ENCODE measurements around the gene RPS4Y2.

RPS4Y2 gene

DNA sequence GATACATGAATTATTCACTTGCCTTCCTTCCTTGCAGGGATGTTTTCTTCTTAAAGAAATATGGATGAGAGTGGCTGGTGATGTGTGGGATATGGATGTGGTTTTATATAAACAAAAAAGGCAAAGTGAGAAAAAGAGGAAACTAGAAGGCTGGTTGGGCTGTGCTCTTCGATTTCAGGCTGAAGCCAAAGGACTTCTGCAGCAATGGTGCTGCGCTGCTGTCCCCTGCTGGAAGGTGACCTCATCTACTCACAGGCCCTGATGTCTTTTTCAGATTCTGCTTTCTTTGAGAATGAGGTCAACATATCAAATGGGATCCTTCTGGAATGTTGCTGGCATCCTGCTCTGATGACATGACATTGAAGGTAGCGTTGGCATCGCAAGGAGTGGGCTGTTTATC lies 15.3 kb upstream of the RPS4Y2 start:
- Histone ChIP-seq H3K4me3 (ENCODE audit: low read depth in 1 of 2, low read length in 1 of 2) (no peak overlapping the region), H3K9me3 (no peaks in the 10 kb centered on the region), H3K27me3 (no peaks in the 10 kb centered on the region), H3K27ac (no peak overlapping the region), H3K4me1 (ENCODE audit: control insufficient read depth in 1 of 2, insufficient read depth in 1 of 2, low read depth in 1 of 2, low read length in 1 of 2) (no peaks in the 10 kb centered on the region), H3K36me3 (no peaks in the 10 kb centered on the region)
- TF ChIP-seq CTCF (IDR thresholded peaks at IDR 0.05): no peak

- Histone ChIP-seq H3K36me3 (no peaks in the 10 kb centered on the region), H3K4me1 (ENCODE audit: control insufficient read depth in 1 of 2, insufficient read depth in 1 of 2, low read depth in 1 of 2, low read length in 1 of 2) (no peaks in the 10 kb centered on the region), H3K4me3 (ENCODE audit: low read depth in 1 of 2, low read length in 1 of 2) (no peak overlapping the region), H3K9me3 (no peaks in the 10 kb centered on the region), H3K27ac (no peak overlapping the region), H3K27me3 (no peaks in the 10 kb centered on the region)
- no peak for TF ChIP-seq CTCF (IDR thresholded peaks at IDR 0.05)
Measured at GRCh38 chrY:20745060-20745459, 10.8 kb upstream of the RPS4Y2 start.

DNA sequence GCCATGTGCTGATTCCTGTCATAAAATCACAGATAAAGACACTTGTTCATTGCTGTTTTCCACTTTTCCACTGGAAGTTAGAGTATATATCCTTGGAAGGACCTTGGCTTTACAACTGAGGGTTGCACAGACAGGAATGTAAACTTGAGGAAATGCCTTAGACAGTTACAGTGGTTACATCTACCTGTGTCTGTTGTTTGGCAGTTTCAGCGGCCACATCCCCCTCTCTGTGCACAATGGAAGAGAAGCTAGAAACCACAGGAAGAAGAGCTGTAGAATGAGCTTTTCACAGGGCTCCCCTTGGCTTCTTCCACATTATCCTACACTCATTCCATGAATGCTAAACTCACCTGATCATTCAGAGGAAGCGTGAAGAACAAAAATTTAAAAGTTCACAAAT lies 9.0 kb upstream of the RPS4Y2 start:
- Histone ChIP-seq H3K36me3 (no peaks in the 10 kb centered on the region), H3K9me3 (no peaks in the 10 kb centered on the region), H3K27ac (no peak overlapping the region), H3K4me3 (ENCODE audit: low read depth in 1 of 2, low read length in 1 of 2) (no peak overlapping the region), H3K4me1 (ENCODE audit: control insufficient read depth in 1 of 2, insufficient read depth in 1 of 2, low read depth in 1 of 2, low read length in 1 of 2) (no peaks in the 10 kb centered on the region), H3K27me3 (no peaks in the 10 kb centered on the region)
- TF ChIP-seq CTCF (IDR thresholded peaks at IDR 0.05): no peak

DNA sequence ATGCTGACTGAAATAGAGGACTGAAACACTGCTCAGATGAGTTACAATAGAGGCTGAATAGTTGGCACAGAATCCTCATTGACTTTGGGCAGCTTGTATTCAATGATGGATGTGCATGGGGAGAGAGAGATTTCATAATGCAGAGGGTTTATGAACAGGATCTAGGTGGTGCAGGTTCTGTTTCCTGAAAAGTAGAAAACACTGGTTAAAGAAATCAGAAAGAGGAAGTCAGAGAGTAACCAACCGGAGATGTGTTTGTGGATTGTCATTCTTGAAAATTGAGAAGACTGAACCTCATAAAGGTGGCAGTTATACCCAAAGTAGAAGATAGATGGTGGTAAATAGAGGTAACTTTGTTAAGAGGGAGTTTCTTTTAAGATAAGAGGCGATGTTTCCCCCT lies 8.0 kb downstream of the RPS4Y2 start:
- no peak for TF ChIP-seq CTCF (IDR thresholded peaks at IDR 0.05)
- H3K27ac ChIP-seq: peak overlapping the region; percentile 78
- H3K4me1 ChIP-seq (ENCODE audit: control insufficient read depth in 1 of 2, insufficient read depth in 1 of 2, low read depth in 1 of 2, low read length in 1 of 2): peaks cover 0 to 23% of the 10 kb centered on the region in 2 experiments
- H3K27me3 ChIP-seq: no peaks in the 10 kb centered on the region
- H3K4me3 ChIP-seq (ENCODE audit: low read depth in 1 of 2, low read length in 1 of 2): peak overlapping the region in 1 of 2 experiments; percentile 35
- no peaks in the 10 kb centered on the region for H3K36me3 ChIP-seq
- H3K9me3 ChIP-seq: no peaks in the 10 kb centered on the region

GRCh38 chrY:20765117-20765516 lies 9.2 kb downstream of the RPS4Y2 start:
- Histone ChIP-seq H3K4me1 (ENCODE audit: control insufficient read depth in 1 of 2, insufficient read depth in 1 of 2, low read depth in 1 of 2, low read length in 1 of 2) (peaks cover 0 to 23% of the 10 kb centered on the region in 2 experiments), H3K27me3 (no peaks in the 10 kb centered on the region), H3K4me3 (ENCODE audit: low read depth in 1 of 2, low read length in 1 of 2) (no peak overlapping the region), H3K9me3 (no peaks in the 10 kb centered on the region), H3K27ac (peak overlapping the region; percentile 78), H3K36me3 (no peaks in the 10 kb centered on the region)
- TF ChIP-seq CTCF (IDR thresholded peaks at IDR 0.05): no peak

- H3K36me3 ChIP-seq: no peaks in the 10 kb centered on the region
- no peak for TF ChIP-seq CTCF (IDR thresholded peaks at IDR 0.05)
- no peaks in the 10 kb centered on the region for H3K9me3 ChIP-seq
- peaks cover 0 to 5% of the 10 kb centered on the region in 2 experiments for H3K4me1 ChIP-seq (ENCODE audit: control insufficient read depth in 1 of 2, insufficient read depth in 1 of 2, low read depth in 1 of 2, low read length in 1 of 2)
- peak overlapping the region; percentile 36 for H3K27ac ChIP-seq
- no peaks in the 10 kb centered on the region for H3K27me3 ChIP-seq
- no peak overlapping the region for H3K4me3 ChIP-seq (ENCODE audit: low read depth in 1 of 2, low read length in 1 of 2)
Measured at GRCh38 chrY:20770755-20771154, 14.8 kb downstream of the RPS4Y2 start.

Measured in neutrophil (primary cell).